ENCODE results near the gene RELT.

The RELT gene, protein sequence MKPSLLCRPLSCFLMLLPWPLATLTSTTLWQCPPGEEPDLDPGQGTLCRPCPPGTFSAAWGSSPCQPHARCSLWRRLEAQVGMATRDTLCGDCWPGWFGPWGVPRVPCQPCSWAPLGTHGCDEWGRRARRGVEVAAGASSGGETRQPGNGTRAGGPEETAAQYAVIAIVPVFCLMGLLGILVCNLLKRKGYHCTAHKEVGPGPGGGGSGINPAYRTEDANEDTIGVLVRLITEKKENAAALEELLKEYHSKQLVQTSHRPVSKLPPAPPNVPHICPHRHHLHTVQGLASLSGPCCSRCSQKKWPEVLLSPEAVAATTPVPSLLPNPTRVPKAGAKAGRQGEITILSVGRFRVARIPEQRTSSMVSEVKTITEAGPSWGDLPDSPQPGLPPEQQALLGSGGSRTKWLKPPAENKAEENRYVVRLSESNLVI

DNA sequence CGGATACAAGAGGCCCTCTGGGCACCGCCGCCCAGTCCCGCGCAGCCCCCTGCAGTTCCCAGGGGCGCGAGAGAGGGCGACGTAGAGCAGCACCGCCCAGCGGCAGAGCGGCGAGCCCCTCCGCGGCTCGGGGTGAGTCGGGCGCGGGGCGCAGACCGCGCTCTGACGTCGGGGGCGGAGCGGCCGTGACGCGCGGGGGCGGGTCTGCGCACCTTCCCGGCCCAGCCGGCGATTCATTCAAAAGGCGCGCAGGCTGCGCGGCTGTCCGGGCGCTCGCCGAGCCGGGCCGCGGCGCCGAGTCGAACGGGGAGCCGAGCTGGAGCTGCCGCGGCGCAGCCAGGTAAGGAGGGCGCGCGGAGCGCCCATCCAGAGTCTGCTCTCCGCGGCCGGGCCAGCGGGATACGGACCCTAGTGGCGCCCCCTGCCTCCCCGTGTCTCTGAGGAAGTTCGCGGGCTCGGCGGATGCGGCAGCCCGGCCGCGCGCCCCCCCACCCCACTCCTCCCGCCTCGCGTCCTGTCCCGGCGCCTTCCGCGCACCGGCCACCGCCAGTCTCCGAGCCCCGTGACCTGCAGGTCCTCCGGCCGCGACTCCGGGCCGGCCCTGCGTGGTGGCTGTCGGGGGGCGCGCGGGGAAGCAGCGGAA lies at the start of gene RELT:
TSS of gene RELT (plus strand) at position 240 of the 643 bp plus-strand sequence. CDS start 12,738 bp downstream, outside the sequence.
- peak; percentile 79 to 91 for DNase-seq (ENCODE audit: extremely low read depth in 1 of 2, low read depth in 1 of 2)

DNA sequence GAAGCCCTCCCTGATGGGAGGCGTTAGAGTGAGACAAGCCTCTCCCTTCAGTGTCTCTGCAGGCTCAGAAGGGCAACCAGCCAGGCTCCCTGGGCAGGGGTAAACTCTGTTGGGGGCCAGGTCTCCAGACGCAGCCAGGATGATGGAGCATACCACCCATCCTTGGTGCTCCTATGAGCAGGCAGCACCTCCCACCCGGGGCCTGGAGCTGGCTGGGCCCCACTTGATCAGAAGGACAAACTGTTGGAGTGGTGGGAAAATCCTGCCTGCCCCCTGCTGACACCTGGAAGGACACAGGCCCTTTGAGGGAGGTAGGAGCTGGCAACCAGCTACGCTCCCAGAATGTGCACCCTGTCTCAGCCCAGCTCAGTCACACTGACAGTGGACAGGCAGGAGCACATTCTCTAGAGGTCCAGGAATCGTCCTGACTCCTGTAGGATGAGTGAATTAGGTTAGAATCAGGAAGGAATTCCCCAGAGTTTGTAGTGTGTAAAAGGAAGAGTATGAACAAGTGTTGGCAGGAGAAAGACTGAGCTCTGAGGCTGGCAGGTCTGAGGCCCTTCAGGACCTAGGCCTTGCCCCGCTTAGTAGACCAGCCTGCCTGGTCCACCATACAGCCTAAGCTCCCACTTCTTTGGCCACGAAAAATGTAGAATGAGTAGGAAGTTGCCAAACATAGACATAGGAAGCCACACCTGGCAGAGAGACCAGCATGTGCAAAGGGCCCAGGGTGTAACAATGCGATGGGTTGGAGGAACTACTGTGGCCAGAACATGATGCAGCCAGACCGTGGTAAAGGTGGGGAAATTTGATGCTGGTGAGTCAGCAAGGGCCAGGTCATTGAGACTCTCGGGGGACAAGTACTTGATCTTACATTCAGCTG lies 49.0 kb upstream of the RELT start:
- no peak for DNase-seq (ENCODE audit: extremely low read depth in 1 of 2, low read depth in 1 of 2)

DNA sequence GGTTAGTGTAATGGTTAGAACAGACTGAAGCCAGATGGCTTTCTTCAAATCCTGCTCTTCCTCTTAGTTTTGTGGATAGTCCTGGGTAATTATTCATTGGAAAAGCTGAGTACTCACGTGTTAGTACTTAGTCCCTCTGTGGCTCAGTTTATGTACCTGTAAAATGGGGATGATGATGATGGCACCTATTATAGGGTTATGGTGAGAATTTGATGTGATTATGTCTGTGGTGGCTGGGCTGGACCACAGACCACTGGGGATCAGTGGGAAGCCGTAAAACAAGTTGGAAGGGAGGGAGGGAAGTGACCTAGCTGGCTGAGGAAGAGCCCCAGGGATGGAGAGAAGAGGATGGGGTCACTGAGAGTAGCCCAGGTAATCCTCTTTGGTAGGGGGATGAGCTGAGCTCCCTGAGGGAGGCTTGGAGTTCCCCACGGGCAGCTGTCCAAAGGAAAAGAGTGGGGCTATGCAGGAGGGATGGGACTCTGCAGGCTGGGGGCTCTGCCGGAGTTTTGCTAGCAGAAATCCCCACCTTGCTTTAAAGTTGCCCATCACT lies 48.3 kb upstream of the RELT start:
- DNase-seq (ENCODE audit: extremely low read depth in 1 of 2, low read depth in 1 of 2), result no peak

DNA sequence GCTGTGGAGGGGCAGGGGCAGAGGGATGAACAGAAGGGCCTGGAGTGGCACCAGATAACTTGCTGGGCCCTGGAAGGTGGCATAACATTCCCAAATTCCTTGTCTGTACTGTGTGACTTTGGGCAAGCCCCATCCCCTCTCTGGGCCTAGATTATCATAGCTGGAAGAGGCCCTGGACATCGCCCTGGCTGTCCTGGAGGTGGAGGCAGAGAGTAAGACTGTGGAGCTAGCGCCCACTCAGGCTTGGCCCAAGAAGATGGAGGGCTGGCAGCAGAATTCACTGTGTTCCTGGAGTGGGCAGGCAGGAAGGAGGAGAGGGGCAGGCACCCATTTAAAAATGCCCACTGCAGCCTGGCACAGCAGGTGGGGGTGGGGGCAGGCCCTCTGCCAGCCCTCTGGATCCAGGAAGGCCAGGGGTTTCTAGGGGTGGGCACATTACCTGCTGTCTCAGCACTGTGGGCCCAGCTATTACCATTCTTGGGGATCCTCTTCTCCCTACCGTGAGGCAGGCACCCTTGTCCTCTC lies 45.6 kb upstream of the RELT start:
- no peak for DNase-seq (ENCODE audit: extremely low read depth in 1 of 2, low read depth in 1 of 2)

DNA sequence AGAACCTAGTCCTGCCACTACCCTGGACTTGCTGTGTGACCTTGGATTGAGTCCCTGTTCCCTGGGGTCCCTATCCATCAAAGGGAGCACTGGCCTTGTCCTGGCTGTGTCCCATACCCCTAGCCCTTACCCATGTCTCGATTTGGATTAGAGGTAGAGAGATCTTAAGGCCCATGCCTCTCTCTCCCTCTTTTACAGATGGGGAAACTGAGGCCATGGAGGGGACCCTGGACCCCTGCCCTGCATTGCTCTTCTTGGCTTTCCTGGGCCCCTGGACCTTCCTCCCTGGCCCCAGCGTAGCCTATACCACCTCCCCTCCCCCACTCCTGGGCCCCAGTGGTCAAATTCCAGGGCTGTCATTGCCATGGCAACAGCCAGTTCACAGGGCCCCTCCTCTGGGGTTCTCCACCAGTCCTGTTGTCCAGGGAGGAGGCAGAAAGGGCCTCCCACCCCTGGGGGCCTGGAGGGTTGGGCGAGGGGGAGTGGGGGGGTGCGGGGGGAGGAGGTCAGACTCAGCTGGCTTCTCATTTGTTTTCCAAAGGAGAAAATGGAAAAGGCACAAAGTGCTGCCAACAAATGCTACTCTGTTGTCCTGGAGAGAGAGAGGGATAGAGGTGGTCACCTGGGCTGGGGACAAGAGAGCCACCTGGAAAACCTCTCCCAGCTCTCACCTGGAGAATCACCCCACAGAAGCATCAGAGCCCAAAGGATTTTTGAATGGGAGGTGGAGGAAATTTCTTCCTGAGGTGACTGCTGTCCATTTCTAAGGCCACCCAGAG lies 44.9 kb upstream of the RELT start:
- no peak for DNase-seq (ENCODE audit: extremely low read depth in 1 of 2, low read depth in 1 of 2)

DNA sequence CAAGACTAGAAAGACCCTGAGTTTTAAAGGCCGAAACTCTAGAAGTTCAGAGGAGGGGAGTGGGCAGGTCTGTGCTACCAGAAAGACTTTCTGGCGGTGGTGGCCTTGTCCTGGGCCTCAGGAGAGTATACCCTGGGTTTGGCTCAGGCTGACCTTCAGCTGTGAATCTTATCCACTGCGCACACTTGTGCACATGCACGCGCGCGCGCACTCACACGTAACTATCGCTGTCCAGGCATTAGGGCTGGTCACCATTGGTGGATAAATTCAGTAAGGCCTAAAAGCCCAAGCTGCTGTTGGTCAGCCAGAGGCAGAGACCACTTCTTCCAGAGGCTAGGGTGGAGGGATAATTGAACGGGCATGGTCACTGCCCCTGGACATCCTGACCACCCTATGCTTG lies 43.0 kb upstream of the RELT start:
- DNase-seq (ENCODE audit: extremely low read depth in 1 of 2, low read depth in 1 of 2), result no peak

DNA sequence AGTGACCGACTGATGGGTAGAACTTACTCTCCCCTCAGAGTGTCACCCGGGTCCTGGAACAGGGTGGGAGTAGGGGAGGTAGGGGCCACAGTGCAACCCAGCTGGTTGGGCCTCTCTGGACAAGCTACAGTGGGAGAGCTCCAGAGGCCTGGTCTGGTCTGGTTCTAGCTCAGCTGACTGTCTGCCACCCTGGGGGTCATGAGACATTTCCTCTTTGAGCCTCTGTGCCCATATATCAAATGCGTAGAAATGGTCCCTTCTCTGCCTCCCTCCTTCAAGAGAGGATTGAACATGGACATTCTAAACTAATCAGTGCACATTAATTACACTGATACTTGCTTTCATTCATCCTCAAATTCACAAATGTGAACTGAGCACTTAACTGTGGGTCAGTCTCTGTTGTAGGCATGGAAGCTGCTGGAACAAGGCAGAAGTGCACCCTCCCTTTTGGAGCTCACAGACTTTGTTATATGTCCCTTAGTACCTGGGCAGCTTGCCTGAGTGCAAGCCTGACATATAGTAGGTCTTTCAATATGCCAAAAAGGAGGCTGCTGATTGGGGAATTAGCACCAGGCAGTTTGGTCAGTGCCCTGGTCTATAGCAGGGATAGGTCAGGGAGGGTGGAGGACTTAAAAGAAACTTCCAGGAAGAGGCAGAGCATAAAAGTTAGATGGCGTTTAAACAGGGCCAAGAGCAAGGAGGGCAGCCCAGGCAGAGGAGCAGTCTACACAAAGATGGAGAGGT lies 42.4 kb upstream of the RELT start:
- no peak for DNase-seq (ENCODE audit: extremely low read depth in 1 of 2, low read depth in 1 of 2)

DNA sequence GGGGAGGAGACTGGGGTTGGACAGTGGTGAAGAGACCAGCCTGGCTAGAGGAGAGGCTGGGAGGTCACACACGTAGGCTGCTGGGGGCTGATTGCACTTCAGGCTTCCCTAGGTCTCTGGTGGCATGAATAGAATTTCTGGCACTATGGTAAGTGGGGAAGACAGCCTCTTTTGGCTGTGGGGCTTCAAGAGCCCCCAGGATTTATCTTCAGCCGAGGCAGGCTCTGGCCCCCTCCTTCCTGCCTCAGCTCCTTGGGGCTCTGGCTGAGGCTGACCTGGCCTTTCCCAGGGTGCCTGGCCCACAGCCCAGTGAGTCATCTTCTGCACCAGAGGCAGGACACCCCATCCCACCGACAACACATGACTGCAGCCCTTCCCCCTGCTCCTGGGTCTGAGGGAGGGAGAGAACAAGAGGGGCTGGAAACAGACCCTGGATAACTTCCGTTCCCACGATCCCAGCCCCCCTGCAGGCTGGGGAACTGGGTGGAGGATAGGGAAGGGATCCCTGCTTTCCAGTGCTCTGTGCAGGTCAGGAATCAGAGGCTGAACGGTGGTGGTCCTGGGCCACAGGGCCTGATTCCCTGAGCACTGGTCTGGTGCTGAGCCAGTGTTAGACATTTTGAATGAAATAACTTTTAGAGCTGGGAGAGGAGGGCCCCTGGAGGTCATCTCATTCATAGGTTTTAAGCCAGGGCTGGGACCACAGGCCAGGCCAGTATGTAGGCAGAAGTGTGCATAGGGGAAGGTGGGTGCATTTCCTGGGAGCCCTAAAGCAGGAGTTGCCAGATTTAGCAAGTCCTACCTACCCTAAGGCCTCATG lies 41.6 kb upstream of the RELT start:
- no peak for DNase-seq (ENCODE audit: extremely low read depth in 1 of 2, low read depth in 1 of 2)

DNA sequence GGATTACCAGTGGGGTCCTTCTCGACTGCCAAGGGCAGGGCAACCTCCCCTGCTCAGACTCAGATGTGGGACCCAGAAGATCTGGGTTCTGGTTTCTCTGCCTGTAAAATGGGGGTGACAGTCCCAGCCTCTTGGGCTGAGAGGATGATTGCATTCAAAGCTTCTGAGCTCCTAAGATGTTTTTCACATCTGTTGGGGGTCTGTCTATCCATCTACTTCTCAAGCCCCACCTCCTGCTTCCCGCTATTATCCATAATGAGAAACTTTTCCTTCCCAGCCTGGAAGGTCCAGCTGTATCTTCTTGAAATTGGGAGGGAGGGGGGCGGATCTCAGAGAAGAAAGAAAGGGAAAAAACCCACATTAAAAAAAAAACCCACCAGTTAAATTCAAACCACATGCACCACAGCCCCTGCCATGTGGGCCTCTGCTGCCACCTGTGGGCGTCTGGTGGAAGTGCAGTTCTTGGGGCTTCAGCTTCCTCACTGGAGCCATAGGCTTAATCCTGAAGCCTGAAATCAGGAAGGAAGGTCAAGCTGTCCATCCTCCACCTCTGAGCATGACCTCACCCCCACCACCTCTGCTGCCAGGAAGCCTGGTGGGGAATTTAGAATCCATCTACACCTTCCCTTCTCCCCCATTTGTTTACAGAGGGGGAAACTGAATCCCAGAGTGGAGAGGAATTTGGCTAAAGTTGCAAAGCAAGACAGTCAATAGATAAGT lies 40.8 kb upstream of the RELT start:
- DNase-seq (ENCODE audit: extremely low read depth in 1 of 2, low read depth in 1 of 2), result peak; percentile 40 to 53

DNA sequence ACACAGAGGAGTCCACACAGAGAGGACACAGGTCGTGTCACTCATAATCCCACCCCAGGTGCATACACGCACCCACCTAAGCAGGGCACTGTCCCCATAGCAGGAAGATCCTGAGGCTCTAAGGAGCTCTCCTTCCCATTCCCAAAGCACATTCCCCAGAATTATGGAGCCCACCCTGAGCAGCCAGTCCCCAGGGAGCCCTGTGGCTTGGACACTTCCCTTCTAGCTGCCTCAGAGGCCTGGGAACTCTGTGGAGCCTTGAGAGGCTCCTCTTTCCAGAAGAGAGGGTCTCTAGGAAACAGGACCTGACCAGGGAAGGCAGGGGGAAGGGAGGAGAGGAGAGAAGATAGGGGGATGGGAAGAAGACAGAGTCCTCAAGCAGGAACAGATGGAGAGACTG lies 38.4 kb upstream of the RELT start:
- no peak for DNase-seq (ENCODE audit: extremely low read depth in 1 of 2, low read depth in 1 of 2)

DNA sequence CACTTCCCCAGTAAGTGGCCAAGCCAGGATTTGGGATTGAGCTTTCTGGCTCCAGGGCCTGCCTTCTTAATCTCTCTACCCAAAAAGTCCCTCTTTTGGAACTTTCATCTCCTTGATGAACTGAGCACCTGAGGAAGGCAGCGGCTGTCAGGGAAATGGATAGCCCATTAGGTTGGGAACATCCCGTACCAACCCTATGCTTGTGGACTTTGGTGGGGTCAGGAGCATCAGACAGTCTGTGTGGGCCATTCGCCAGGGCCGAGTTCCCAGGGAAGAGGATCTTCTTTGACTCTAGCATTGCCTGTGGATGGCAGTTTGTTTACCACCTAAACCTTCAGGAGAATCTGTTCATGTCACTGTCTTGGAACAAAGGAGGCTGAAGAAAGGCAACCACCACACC lies 37.9 kb upstream of the RELT start:
- DNase-seq (ENCODE audit: extremely low read depth in 1 of 2, low read depth in 1 of 2), result no peak

DNA sequence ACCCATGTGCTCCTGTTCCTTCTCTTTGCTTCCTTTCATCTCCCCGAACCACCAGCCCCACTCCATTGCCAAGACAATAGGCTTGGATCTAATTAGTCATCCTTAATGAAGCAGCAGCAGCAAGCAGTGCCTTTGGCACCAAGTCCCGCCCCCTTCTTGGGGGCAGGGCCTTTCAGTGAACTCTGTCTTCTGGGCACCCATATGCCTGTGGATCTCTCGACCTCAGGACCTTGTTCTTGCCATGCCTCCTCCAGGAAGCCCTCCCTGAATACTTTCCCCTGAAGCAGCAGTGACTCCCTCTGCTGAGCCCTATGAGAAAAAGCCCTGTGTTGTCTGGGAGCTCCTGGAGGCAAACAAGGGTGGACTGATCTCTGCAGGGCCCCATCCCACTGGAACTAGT lies 36.0 kb upstream of the RELT start:
- no peak for DNase-seq (ENCODE audit: extremely low read depth in 1 of 2, low read depth in 1 of 2)

DNA sequence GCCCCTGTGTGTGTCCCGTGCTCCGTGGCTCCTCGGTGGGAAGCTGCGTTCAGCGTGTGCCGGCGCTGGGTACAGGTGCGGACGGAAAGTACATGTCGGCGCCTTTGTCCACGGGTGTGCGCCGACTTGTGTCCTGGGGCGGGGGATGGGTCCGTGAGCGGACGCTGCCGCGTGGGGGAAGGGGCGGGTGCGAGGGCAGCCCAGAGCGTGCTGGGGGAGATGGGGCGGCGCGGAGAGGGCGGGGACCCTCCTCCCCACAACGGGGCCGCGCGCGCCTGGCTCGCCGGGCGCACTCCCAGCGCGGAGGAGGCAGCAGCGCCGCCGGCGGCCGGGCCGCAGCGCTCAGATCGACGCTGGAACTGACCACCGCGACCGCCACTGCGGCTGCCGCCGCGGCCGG lies 33.6 kb upstream of the RELT start:
- no peak for DNase-seq (ENCODE audit: extremely low read depth in 1 of 2, low read depth in 1 of 2)

DNA sequence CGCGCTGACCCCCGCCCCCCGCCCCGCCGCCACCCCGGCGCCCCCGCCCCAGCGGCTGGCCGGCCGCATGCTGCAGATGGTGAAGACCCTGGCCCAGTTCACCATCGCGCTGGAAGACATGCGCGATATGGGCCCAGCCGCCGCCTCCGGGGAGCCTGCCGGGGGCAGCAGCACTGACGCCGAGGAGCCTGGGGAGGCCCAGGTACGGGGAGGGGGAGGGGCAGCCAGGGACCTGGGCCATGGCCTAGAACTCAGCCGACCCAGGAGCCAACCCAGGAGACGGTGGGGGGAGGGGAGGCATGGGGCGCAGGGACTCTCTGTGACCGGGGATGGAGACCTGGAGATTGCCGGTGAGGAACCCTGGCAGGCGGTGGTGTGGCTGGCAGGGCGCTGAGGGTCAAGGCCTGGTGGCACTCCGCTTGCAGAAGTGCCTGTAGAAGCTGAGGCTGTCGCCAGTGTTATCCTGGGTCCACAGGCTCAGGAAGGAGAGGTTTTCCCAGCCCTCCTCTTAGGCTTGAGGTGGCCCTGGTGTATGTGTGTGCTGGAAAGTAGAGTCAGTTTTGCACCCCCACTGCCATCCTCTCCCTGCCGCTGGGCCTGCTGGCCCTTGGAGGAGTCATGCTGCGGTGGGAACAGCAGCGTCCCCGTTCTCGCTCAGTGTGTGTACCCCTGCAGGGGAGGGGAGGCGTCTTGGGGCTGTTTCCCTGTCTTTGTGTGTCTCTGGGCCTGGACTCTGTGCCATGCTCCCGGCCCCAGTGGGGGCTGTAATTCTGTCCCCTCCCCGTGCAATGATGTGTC lies 32.9 kb upstream of the RELT start:
- DNase-seq (ENCODE audit: extremely low read depth in 1 of 2, low read depth in 1 of 2), result no peak

DNA sequence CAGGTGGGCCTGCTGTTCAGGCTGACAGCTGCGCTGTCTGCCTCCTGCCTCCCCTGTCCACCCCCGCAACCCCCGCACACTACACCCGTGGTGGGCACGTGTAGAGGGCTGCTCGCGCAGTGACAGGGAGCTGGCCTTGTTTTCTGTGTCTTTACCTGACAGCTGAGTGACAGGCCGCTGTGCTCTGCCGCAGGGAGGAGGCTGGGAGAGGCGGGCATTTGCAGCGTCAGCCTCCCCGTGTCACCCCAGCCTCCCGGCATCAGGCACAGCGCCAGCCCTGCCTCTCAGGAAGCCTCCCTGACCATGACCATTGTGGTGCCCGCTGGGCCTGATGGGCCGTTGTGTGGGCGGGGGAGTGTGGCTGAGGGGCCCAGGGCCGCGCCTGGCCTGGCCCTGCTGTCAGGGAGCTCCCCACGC lies 32.0 kb upstream of the RELT start:
- no peak for DNase-seq (ENCODE audit: extremely low read depth in 1 of 2, low read depth in 1 of 2)

DNA sequence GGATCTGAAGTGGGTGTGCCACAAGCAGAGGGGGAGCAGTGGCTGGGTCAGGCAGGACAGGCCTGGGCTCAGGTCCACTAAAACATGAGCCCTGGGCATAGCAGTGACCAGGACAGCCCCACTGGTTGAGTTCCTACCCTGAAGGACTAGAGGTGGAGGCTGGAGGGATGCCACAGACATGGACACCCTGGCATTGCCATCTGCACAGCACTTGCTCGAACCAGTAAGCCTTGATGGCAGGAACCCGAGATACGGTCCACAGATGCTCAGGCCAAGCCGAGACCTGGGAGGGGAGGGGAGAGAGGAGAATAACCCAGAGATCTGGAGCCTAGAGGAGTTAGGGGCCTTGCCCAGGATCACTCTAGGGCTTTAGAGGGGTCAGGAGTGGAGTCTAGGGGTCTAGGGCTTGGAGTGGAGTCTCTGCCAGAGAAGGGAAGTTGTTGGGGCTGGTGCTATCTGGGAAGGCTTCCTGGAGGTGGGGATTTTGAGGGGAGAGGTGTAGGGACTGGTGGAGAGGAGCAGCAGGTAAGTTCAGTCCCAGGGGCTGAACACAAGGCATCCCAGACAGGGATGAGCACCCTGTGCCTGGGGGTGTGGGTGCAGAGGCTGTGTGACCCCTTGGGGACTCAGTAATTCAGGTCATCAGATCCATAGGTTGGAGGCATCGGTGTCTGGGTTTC lies 30.6 kb upstream of the RELT start:
- no peak for DNase-seq (ENCODE audit: extremely low read depth in 1 of 2, low read depth in 1 of 2)
